Ishikawa (cell line): ENCODE measurements around the gene SSBP3.

Experiments
- EGR1 ChIP-seq: IDR thresholded peaks from 2 replicates; pipeline ENCODE4 v1.6.1; 2012
- EP300 ChIP-seq: IDR thresholded peaks from 2 replicates; pipeline ENCODE4 v1.6.1; 2012; ENCODE audit warnings: borderline replicate concordance
- TAF1 ChIP-seq: IDR thresholded peaks from 2 replicates; pipeline ENCODE4 v1.6.1; 2012; ENCODE audit warnings: low read depth, mild to moderate bottlenecking
- TEAD4 ChIP-seq: IDR thresholded peaks from 2 replicates; pipeline ENCODE4 v1.6.1; 2012
- YY1 ChIP-seq: IDR thresholded peaks from 2 replicates; pipeline ENCODE4 v1.6.1; 2012; ENCODE audit warnings: low read depth
- ZBTB7A ChIP-seq: IDR thresholded peaks from 2 replicates; pipeline ENCODE4 v1.6.1; 2012; ENCODE audit warnings: low read depth
- TF ChIP-seq, protein P1 (sequence below): IDR thresholded peaks from 2 replicates; pipeline ENCODE4 v1.6.1; 2012

DNA sequence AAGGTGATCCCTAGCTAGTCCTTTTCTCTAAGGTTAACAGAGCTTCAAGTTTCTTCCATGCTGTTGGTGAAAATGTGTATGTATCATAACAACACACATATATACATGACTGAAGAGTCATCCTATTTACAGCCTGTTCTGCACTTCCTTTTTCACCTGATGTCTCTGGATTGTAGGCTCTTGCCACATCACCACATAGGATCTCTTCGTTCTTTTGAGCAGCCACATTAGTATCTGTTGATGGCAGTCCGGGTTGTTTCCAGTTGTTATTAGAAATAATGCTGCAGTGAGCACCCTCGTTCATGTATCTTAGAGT, 186.5 kb downstream of the SSBP3 start:
- TF ChIP-seq EP300 (no peak), YY1 (no peak), TAF1 (no peak), EGR1 (no peak), ZBTB7A (no peak), TEAD4 (no peak)
- TF ChIP-seq, protein P1, sequence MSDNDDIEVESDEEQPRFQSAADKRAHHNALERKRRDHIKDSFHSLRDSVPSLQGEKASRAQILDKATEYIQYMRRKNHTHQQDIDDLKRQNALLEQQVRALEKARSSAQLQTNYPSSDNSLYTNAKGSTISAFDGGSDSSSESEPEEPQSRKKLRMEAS, result no peak
